Ovary (tissue), 9 donors: Measurements from ENCODE around the gene PTGIS. TPM values are rescaled to one million over a fixed set of nuclear protein-coding genes. Genes with fewer than 3 reads are reported as not detected.
"Not testable (repeated sequence)": the region's sequence is repeated elsewhere in the genome, so short reads cannot be mapped to it uniquely, and the experiment has no call there.

ENCODE experiments used
- DNase-seq, 5 donors: peaks; one replicate each; pipeline ENCODE4 v3.0.0-alpha.2; 2019 to 2020
- H3K27ac ChIP-seq, 2 donors: fragments of 200-600 bp; one replicate each; pipeline versions ENCODE4 v1.5.1 to v1.8.0; 2019 to 2022
- H3K27me3 ChIP-seq: fragments of 200-600 bp; one replicate; pipeline ENCODE4 v1.8.0; 2022
- H3K36me3 ChIP-seq: fragments of 200-600 bp; sonication (generic); one replicate; pipeline ENCODE4 v1.5.1; 2019
- H3K4me1 ChIP-seq: one replicate; pipeline ENCODE4 v1.8.1; 2013; ENCODE audit warnings: mild to moderate bottlenecking, moderate library complexity; ENCODE audit not compliant: insufficient read depth
- H3K4me3 ChIP-seq: fragments of 200-600 bp; sonication (generic); one replicate; pipeline ENCODE4 v1.5.1; 2017
- H3K9me3 ChIP-seq, 2 donors: fragments of 200-600 bp in 1 of 2; sonication (generic) in 1 of 2; one replicate each; pipeline versions ENCODE4 v1.5.1 to v1.8.1; 2013 to 2019; ENCODE audit warnings: mild to moderate bottlenecking in 1 of 2, moderate library complexity in 1 of 2
- CTCF ChIP-seq, 3 donors: fragments of 450-650 bp in 2 of 3; fragments of 200-600 bp in 1 of 3; IDR thresholded peaks; one replicate each; pipeline versions ENCODE4 v1.5.1 to v1.8.0; 2016 to 2022; ENCODE audit warnings: antibody characterized with exemption in 3 of 3, mild to moderate bottlenecking in 1 of 3
- EP300 ChIP-seq: sonication (generic); formaldehyde crosslinking; IDR thresholded peaks from one replicate; pipeline ENCODE4 v1.6.1; 2017; ENCODE audit warnings: antibody characterized with exemption
- POLR2A ChIP-seq: fragments of 450-650 bp; IDR thresholded peaks from one replicate; pipeline ENCODE4 v1.6.1; 2017; ENCODE audit warnings: antibody characterized with exemption, mild to moderate bottlenecking, moderate library complexity
- WGBS, 3 donors: extraction: QIAGEN DNeasy Blood & Tissue Kit in 1 of 3; methylation state at CpG; one replicate each; pipeline versions ENCODE4 v1.1.5 to v1.1.7; 2013 to 2017; 5-methylcytosine and 5-hydroxymethylcytosine counted together
- intact Hi-C, 4 donors: fragments of 100-400 bp; cut with DNase I; formaldehyde crosslinking; loops; one replicate each; pipeline versions ENCODE4 v1.11.0 to v1.15.1; 2022 to 2023
- polyA plus RNA-seq, 2 donors: library from polyadenylated mRNA; stranded (reverse); fragments of 200-250 nt in 1 of 2; fragments of 350-450 nt in 1 of 2; fragmentation: Illumina TruSeq in 1 of 2; extraction: RNeasy Lipid Tissue Mini Kit (QIAGEN cat#74804) in 1 of 2; gene quantifications; one replicate each; pipeline ENCODE4 v1.2.3, GENCODE V29; 2013 to 2014
- total RNA-seq, 7 donors: library from RNA; depleted of rRNA in 2 of 7; stranded (reverse); fragments of >200 nt in 2 of 7; fragmentation: NEBNext Ultra II Directional in 3 of 7; extraction: Animal tissue kit (Norgen Biotek cat#: 25700) in 3 of 7; gene quantifications; one replicate each; pipeline versions ENCODE4 v1.1.0 to v1.2.4, GENCODE V29; 2016 to 2023
- donor health status: DM: no; HTN: no; CAD: no; lungs with moderate emphysema.
- donor health status: DM: no; HTN: no; CAD: no.
- donor health status: Bipolar disorder and iron deficiency.
- donor health status: DM: yes; HTN: yes; CAD: no.
- donor health status: DM: no; HTN: no; CAD: no.
- donor health status: DM: yes; HTN: yes; CAD: no.

The PTGIS gene
- total and polyA plus RNA-seq, 9 donors = 38.3 to 221 (median 130) TPM

GRCh38 chr20:49614338-49615050, 46.6 kb upstream of the PTGIS start:
- intact Hi-C loops = loop anchor here (5.0 to 10.0 kb wide), 5 partner anchors 233 to 320 kb away; partner anchors contain the start of gene RNF114 (in 1 of the 4)
- DNase-seq = no peak
- no peaks in the 10 kb centered on the region for H3K9me3 ChIP-seq

DNA sequence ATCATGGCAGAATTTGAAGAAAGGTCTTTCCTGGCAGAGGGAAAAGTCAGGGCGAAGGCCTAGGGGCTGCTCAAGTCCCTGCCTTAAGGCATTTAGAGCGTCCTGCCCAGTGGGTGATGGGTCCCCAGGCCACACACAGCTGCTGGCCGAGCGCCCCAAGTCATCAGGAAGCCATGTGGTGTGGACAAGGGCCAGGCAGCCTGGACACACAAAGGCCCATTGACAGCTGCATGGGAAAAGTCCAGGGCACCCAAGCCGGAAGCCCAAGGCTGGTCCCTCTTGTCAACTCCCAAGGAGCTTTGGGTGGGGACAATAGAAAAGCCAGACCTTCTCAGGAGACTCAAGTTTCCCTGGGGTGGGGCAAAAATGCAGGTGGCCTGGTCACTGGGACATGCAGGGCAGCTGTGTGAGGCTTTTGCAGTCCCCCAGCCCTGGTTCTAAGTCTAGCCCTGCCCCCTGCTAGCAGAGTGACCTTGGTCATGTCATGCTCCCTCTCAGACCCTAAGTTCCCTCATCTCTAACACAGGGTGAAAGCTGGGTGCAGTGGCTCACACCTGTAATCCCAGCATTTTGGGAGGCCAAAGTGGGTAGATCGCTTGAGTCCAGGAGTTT, 44.3 kb upstream of the PTGIS start:
- Histone ChIP-seq H3K4me3 (no peak overlapping the region), H3K27me3 (no peaks in the 10 kb centered on the region), H3K36me3 (no peaks in the 10 kb centered on the region), H3K4me1 (peaks cover 5% of the 10 kb centered on the region), H3K27ac (no peak overlapping the region), H3K9me3 (no peaks in the 10 kb centered on the region)
- TF ChIP-seq EP300 = no peak
- no peak for TF ChIP-seq POLR2A
- no peak for TF ChIP-seq CTCF (IDR thresholded peaks at IDR 0.05)
- intact Hi-C loops = loop anchor here (2.0 to 10.0 kb wide), 6 partner anchors 233 to 323 kb away; partner anchors contain the start of gene RNF114 (in 1 of the 4)
- whole genome bisulfite sequencing, 3 donors = 88 to 90% (median 89%) methylated on average over 6 of the region's 6 CpGs
- DNase-seq = no peak

More at GRCh38 chr20:49614338-49615050, 46.6 kb upstream of the PTGIS start:
- 59 to 62% (median 62%) methylated on average over 13 of the region's 13 CpGs for WGBS, 3 donors
- Histone ChIP-seq H3K4me3 (no peak overlapping the region), H3K36me3 (no peaks in the 10 kb centered on the region), H3K27ac (no peak overlapping the region), H3K27me3 (no peaks in the 10 kb centered on the region), H3K4me1 (peaks cover 5% of the 10 kb centered on the region)
- TF ChIP-seq CTCF (IDR thresholded peaks at IDR 0.05) (no peak), POLR2A (no peak), EP300 (no peak)

GRCh38 chr20:49611539-49612126, 43.7 kb upstream of the PTGIS start:
- not testable (repeated sequence) for H3K9me3 ChIP-seq, H3K27ac ChIP-seq, H3K4me3 ChIP-seq, DNase-seq, H3K4me1 ChIP-seq, H3K36me3 ChIP-seq, H3K27me3 ChIP-seq
- intact Hi-C loops = loop anchor here (1.0 to 10.0 kb wide), 7 partner anchors 233 to 323 kb away; partner anchors contain the start of gene RNF114 (in 1 of the 4)
- WGBS, 3 donors = 69 to 72% (median 72%) methylated on average over 6 of the region's 6 CpGs

GRCh38 chr20:49610691-49611538, 43.0 kb upstream of the PTGIS start:
- Histone ChIP-seq H3K9me3 (no peaks in the 10 kb centered on the region), H3K27ac (no peak overlapping the region), H3K27me3 (no peaks in the 10 kb centered on the region), H3K4me1 (peaks cover 5% of the 10 kb centered on the region), H3K36me3 (no peaks in the 10 kb centered on the region), H3K4me3 (no peak overlapping the region)
- intact Hi-C loops = loop anchor here (1.0 to 10.0 kb wide), 6 partner anchors 235 to 324 kb away; partner anchors contain the start of gene RNF114 (in 1 of the 4)
- peak; percentile 64 to 84 (median 78) for DNase-seq
- TF ChIP-seq EP300 = no peak
- peak; percentile 98 to 99 (median 99) for TF ChIP-seq CTCF (IDR thresholded peaks at IDR 0.05)
- peak; percentile 30 for TF ChIP-seq POLR2A
- 16 to 17% (median 16%) methylated on average over 43 to 48 of the region's 48 CpGs for WGBS, 3 donors
